GM18909 (cell line): Measurements from ENCODE around the gene EPHB1.
"Not testable (repeated sequence)": the region's sequence is repeated elsewhere in the genome, so short reads cannot be mapped to it uniquely, and the experiment has no call there.

ENCODE experiments used
- ATAC-seq: cut with Tn5 transposase; IDR thresholded peaks from one replicate; pipeline ENCODE4 v1.9.1; 2021; ENCODE audit warnings: mild to moderate bottlenecking; ENCODE audit not compliant: unreplicated experiment, poor library complexity

EPHB1 gene

GRCh38 chr3:135216659-135217058 lies 421.6 kb downstream of the EPHB1 start:
- ATAC-seq = no peak

GRCh38 chr3:135217730-135218129 lies 422.7 kb downstream of the EPHB1 start:
- no peak for ATAC-seq

- no peak for ATAC-seq
These were observed 423.2 kb downstream of the EPHB1 start for GRCh38 chr3:135218304-135218703.

- no peak for ATAC-seq
These were observed 423.7 kb downstream of the EPHB1 start for GRCh38 chr3:135218782-135219181.

GRCh38 chr3:135224815-135225362 lies 429.8 kb downstream of the EPHB1 start:
- no peak for ATAC-seq

GRCh38 chr3:135226057-135226456 lies 431.0 kb downstream of the EPHB1 start:
- peak; percentile 86 for ATAC-seq

- ATAC-seq = no peak
These were observed 433.1 kb downstream of the EPHB1 start for GRCh38 chr3:135228201-135228600.

GRCh38 chr3:135229018-135229495 lies 434.0 kb downstream of the EPHB1 start:
- no peak for ATAC-seq

GRCh38 chr3:135231737-135232136 lies 436.7 kb downstream of the EPHB1 start:
- no peak for ATAC-seq

GRCh38 chr3:135232226-135232625 lies 437.2 kb downstream of the EPHB1 start:
- no peak for ATAC-seq

GRCh38 chr3:135233476-135233875 lies 438.4 kb downstream of the EPHB1 start:
- not testable (repeated sequence) for ATAC-seq

- no peak for ATAC-seq
These were observed 440.5 kb downstream of the EPHB1 start for GRCh38 chr3:135235541-135235940.

GRCh38 chr3:135237371-135238143 lies 442.5 kb downstream of the EPHB1 start:
- ATAC-seq = no peak

GRCh38 chr3:135238236-135238830 lies 443.3 kb downstream of the EPHB1 start:
- no peak for ATAC-seq

- ATAC-seq = no peak
These were observed 444.0 kb downstream of the EPHB1 start for GRCh38 chr3:135238871-135239614.

- ATAC-seq = no peak
These were observed 444.5 kb downstream of the EPHB1 start for GRCh38 chr3:135239615-135239884.

GRCh38 chr3:135240426-135240825 lies 445.4 kb downstream of the EPHB1 start:
- peak; percentile 68 for ATAC-seq

GRCh38 chr3:135242285-135242684 lies 447.2 kb downstream of the EPHB1 start:
- no peak for ATAC-seq

GRCh38 chr3:135243616-135244015 lies 448.6 kb downstream of the EPHB1 start:
- no peak for ATAC-seq

- ATAC-seq = no peak
These were observed 451.0 kb downstream of the EPHB1 start for GRCh38 chr3:135246027-135246426.

GRCh38 chr3:135248213-135248612 lies 453.2 kb downstream of the EPHB1 start:
- ATAC-seq = no peak
